HG02973 (cell line): ENCODE results near the gene LAPTM4A.
"Not testable (repeated sequence)": the region's sequence is repeated elsewhere in the genome, so short reads cannot be mapped to it uniquely, and the experiment has no call there.

Source experiments
- ATAC-seq: cut with Tn5 transposase; IDR thresholded peaks from one replicate; pipeline ENCODE4 v1.9.1; 2021; ENCODE audit warnings: moderate library complexity; ENCODE audit not compliant: unreplicated experiment

LAPTM4A gene

DNA sequence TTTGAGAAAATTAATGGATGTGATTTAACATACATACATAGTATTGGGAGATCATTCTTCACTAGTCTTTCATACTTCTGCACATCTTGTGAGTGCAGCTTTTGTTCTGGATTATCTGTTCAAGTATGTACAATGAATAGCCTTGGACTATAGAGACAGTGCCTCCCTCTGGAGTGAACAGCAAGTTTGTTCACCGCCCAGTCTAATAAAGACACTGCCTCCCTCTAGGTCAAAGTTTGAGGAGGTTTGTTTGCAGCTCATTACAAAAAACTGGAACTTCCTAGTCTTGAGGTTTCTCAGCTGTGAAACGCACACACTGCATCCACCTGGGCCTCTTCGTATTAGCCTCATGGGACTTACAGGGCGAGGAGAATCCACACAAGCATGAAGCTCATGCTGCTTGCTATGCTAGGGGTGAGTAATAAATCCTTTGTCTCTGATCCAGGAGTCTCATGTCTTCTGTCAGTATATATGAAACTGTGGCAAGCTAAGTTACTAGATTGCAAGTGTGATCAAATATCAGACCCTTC, 26.0 kb upstream of the LAPTM4A start:
- no peak for ATAC-seq

DNA sequence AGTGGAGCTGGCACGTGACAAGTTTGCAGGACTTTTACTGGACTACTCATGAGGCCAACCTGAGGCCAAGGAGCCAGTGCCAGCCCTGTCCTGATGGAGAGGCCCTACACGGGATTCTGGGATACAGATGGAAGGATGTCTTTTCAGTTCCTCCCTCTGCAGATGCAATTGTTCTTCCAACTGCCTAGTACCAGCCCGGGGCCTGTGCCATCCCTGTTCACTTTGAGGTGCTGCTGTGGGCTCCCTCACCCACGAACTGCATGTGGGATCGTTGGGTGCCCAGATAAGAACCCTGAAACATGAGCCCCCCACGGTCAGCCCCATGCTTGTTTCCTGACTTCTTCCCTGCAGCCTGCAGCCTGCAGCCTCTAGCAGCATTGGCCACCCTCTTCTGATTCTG, 25.3 kb upstream of the LAPTM4A start:
- ATAC-seq, result no peak

DNA sequence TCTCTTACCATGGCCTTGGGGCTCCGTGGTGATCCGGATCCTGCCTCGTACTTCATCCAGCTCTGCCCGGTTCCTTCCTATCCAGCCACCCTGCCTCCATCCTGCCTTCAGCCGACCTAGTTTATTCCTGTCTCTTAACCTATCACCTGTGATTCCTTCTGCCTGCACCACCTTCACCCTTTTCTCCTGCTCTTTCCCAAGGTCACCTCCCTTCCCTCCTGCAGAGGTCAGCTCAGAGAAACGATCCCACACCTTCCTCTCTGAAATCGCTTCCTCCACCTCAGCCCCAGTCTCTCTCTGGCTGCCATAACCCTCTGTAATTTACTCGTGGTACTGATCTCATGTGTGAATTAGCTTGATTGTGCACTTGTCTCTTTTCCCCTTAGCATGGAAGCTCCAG, 23.5 kb upstream of the LAPTM4A start:
- no peak for ATAC-seq

DNA sequence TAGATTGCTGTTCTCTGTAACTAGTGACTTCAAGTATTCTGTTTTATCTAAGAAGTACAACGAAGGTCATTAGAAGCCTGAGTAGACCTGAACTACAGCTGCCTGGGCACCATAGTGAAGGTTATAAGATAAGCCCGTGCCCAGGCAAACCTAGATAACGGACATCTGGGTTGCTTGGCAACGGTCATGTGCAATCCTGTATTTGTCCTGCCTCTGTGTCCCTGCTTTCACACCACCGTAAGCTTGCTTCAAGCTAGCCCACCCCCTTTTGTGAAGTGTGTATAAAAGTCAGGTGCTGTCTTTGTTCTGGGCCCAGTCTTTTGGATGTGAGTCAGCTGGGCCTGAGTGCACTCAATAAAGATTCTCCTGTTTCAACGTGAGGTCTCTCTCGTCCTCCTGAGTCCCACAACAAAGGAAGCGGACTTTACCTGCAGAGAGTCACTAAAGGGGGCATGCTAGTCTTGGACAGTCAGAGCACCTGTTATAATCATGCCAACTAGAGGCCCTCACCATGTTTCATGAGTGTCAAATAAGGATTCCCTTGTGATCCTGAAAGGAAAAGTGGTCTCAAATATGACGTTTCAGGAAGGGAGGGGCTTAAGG, 22.7 kb upstream of the LAPTM4A start:
- ATAC-seq, result not testable (repeated sequence)

DNA sequence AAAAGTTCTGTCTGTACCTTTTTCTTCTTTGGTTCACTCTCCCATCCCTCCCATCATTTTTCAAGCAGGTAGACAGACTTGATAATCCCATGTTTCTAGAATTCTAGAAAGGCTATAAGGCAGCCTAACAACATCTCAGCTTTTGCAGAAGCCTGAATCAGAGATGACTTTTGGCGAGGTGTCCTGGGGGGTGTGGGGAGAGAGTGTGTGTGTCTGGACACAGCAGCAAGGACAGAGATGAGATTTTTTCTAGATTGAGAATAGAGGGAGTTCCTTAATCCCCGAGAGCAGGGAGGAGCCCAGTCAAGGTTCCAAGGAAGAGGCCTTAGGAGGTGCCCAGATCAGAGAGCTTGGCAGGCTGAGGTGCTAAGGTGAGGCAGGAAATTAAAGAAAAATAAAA, 22.0 kb upstream of the LAPTM4A start:
- no peak for ATAC-seq

DNA sequence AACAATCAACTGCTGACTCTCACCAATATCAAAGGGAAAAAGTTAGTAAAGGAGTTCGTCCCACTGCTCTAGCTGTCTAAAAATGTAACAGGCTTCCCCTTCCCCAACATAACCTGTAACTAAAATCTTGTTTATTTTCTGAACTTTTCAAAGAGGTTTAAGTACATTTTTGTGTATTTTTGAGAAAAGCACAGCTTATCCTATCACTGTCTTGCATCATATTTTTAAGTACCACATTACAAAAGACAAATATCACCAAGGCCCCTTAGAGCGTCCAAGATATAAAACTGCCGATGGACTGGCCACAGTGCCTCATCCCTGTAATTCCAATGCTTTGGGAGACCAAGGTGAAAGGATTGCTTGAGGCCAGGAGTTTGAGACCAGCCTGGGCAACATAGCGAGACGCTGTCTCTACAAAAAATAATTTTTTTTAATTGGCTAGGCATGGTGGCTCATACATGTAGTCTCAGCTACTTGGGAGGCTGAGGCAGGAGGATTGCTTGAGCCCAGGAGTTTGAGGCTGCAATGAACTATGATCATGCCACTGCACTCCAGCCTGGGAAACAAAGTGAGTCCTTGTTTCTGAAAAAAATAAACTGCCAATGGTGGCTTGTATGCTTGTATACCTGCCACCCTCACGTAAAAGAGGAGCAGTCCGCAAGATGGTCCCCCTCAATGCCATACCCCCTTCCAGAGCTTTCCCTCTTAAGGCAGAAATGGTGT, 21.2 kb upstream of the LAPTM4A start:
- no peak for ATAC-seq

DNA sequence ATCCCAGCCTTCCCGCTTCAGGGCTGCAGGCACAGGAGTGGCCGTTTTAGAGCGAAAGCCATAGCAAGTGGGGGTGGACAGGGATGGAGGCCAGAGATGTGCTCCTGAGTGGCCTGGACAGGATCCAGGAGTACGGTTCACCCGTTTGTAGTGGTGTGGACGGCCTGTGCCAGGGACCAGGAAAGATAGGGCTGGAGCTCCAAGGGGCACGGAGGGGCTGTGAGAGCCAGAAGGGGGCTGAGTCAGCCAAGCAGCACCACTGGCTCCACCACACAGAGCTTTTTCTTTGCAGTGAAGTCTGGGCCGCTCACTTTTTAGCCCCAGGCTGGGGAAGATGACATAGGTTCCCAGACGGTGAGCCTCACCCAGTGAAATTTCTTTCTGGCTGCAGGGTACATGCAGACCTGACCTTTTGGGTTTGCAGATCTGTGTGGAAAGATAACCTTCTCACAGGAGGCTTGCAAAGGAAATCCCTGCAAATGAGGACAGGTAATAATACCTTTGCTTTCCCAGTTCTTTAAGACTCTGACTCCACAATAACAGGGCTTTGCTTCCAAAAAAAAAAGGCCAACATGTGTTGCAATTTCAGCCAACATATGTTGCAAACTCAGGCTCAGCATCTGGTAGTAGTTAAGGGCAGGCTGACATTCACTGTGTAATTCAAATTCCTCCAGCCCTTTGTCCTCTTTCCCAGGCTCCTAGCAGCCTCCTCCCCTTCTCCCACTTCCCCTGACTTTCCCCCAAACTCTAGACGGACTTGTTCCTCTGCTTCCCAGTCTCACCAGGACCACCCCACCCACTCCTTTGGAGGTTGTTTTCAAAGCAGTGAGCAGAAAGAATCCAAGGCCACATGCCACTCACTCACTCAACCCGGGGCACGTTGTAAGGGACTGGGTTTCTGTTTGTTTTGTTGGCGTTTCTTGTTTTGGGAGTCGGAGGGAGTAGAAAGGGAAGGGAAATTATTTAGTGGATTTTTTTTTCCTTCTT, 20.3 kb upstream of the LAPTM4A start:
- ATAC-seq, result no peak

DNA sequence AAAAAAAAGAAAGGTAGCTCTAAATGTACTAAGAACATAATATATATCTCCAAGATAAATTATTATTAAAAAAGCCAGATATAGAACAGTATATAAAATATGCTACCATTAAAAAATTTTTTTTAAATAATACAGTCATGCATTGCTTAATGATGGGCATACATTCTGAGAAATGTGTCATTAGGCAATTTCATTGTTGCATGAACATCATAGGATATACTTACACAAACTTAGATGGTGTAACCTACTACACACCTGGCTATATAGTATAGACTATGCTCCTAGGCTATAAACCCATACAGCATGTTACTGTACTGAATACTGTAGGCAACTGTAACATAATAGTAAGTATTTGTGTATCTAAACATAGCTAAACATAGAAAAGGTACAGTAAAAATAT, 18.3 kb upstream of the LAPTM4A start:
- no peak for ATAC-seq

DNA sequence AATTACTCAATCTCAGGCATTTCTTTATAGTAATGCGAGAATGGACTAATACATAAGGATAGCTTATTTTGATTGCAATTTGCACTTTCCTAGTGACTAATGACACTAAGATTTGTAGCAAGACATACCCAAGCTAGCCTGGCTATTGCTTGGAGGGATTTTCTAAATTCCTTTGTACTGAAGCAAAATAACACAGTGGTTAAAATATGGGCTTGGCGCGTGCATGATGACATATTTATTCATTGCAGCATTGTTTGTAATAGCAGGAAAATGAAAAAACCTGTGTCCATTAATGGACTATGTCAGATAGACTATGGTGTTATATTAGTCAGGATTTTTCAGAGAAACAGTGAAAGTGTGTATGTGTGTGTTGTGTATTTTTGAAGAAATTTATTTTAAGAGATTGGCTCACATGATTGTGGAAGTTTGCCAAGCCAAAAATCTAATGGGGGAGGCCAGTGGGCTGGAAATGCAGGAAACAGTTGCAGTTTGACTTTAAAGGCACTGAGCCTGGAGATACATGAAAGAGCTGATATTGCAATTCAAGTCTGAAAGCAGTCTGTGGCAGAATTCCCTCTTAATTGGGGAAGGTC, 16.7 kb upstream of the LAPTM4A start:
- ATAC-seq, result no peak

DNA sequence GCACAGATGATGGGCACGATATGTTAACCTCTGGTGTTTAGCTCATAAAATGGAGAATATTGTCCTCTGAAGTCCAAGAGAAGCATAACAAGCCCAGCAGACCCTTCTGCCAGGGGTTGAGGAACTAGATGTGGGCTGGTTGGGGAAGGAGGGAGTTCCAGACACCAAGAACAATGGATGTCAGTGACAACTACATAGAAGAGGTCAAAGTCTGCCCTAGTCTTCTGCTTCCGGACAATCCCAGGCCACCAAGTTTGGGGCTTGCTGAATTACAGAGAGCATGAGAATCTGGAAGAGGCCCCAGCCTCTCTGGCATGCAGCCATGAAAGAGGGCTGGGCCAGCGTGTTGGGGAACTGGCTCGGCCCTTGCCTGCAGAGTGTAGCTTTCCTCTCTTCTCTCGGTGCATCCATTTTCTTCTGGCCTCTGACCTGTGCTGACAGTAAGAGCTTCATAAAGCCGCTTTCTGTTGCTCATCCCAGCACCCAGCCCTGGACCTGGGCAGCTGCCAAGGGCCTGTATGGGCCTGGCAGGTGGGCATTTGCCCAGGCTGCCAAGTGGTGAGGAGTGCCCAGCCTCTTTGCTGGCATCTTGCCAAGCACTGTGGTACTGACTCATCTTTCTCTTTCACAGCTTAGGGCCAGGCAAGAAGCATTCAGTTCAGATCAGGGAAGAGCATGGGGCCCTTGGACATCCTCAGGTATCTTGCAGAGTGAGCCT, 14.6 kb upstream of the LAPTM4A start:
- ATAC-seq, result no peak

DNA sequence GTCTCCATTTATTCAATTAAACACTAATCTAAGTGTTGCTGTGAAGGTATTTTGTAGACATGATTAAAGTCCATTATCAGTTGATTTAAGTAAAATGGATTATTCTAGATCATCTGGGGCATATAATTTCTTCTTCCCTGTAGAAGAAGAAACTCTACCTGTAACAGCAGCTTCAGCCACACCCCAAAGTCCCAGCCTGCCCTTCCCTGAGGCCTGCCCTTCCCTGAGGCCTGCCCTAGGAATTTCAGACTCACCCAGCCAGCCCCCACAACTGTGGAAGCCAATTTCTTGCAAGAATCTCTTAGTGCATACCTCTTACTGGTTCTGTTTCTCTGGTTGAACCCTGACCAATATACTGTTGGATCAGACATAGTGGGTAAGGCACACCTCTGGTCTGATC, 13.4 kb upstream of the LAPTM4A start:
- no peak for ATAC-seq

DNA sequence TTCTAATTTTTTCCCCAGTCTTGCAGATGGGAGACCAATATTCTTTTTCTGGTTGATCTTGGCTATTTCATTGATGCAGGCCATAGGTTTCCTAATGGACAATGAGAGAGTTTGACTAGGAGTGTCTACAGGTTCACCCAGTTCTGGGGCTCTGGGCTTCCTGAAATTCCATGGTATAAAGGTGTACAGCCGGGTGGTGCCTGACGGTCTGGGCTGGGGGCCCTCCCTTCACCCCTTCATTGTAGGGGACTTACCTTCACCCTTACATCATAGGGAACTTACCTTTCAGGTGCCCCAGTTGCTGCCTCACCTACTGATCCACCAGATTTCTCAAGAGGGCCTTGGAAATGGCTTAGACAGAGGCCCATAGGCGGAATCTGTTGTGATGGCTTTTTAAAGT, 13.0 kb upstream of the LAPTM4A start:
- no peak for ATAC-seq

DNA sequence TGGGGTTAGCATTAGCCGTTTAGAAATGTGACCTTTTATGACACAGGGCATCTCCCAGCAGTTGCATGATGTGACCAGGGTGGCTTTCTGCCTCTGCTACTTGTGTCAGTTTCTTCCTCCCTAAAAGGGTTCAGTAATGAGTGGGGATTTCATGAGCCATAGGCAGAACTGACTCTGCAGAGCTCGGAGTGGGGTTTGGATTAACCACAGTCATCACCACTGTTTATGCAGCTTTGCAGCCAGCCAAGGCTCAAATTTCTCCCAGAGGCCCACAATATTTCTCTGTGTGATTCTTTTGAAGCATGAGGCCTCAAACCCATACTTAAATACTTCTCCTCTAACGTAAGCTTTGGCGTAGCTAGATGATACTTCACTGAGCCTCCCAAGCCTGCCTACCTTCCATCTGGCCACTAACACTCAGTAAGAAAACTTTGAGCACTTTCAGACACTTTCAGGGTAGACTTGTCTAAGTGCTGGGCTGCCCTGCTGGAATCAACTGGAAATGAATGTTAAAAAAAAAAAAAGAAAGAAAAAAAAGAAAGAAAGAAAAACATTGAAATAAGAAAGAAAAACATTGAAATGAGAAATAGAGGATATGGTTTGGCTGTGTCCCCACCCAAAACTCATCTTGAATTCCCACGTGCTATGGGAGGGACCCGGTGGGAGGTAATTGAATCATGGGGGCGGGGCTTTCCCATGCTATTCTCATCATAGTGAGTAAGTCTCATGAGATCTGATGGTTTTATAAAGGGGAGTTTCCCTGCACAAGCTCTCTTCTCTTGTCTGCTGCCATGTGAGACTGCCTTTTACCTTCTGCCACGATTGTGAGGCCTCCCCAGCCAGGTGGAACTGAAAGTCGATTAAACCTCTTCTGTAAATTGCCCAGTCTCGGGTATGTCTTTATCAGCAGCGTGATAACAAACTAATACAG, 11.5 kb upstream of the LAPTM4A start:
- no peak for ATAC-seq

DNA sequence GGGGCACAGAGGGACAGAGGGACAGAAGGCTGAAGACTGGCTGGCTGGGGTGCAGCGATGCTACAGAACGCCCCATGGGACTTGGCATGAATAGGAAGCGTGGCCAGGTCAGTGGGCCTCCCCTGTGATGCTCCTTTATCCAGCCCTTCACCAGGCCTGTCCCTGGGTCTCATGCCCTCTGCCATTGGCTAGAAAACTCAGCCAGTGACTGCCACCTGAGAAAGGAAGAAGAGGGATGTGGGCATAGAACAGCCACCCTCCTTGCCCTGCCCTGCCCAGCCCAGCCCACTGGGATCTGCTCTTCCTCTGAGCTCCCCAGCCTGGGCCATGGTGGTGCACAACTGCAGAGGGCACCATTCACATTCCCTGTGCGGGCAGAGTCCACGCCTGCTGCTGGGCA, 10.5 kb upstream of the LAPTM4A start:
- ATAC-seq, result no peak

DNA sequence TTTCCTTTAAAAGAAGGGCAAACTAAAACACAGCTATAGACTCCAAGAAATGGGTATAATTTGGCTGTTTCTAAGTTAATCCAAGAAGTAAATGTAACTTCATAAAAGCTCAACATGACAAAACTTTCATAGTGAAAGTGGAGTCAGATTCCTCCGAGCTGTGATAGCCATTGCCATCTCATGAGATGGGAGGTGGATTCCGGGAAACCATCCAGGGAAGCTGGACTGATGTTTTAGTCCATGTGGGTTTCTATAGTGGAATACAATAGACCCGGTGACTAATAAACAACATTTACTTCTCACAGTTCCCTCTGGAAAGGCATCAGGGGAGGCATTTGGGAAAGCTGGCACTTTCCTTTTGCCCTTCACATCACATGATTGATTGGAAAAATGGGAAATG, 10.0 kb upstream of the LAPTM4A start:
- no peak for ATAC-seq

DNA sequence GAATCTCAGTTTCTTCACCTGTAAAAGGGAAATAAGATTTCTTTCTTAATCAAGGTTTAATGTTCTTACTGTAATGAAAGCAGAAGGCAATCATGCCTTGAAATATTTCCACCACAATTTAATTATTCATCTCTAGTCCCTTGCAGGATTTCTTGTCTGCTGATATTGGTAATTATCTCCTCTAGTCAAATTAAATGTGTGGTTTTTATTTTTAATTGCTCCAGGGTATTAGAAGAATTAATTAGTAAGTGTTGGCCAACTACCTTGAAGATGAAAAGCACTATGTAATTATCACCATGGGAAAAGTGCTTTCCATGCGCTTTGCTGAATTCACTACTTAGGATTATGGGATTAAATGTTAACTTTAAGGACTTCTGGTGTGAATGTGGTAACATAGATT, 8.7 kb upstream of the LAPTM4A start:
- no peak for ATAC-seq

DNA sequence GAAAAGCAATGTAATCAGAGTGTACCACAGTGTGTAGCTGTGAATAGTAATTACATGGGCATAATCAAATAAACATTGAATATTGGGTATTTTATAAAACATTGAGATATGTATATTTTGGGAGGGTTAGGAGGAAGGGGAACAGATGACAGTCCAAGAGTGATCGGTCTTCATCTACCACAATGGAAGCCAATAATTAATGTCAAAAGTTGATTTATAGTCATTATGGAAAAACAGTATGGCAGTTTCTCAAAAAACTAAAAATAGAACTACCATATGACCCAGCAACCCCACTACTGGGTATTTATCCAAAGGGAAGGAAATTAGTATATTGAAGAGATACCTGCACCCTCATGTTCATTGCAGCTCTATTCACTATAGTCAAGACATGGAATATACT, 5.8 kb upstream of the LAPTM4A start:
- ATAC-seq, result no peak

DNA sequence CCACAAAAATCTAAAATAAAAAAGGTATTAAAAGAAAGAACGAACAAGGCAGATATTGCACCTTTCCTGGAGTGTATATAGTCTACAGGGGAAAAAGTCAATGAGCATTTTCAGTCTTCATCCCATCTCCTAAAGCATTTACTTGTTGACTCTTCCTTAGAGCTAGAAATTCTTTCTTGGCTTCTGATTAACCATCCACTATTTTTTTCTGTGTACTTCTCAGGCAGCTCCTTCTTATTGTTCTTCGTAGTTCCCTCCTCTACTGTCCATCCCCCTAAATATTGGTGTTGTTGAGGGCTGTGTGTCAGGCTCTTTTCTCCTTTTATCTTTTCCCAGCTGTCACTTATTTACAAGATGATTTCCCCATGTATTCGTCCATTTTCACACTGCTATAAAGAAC, 3.5 kb upstream of the LAPTM4A start:
- ATAC-seq, result no peak

DNA sequence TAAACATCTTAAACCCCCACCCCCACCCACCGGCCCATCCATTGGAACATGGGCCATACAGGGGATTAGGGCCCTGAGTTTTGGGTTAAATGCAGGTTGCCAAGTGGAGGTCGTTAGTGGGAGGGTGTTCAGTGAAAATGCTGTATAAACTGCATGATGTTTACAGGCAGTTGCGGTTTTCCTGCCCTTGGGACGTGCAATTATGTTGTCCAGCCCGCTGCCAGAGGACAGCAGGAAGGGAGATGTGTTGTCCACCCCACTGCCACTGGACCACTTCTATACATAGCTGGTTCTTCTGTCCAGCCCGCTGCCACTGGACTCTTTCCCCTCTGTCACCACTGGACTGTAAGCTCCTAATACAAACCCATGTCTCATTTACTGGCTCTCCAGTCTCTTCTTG, 2.7 kb upstream of the LAPTM4A start:
- no peak for ATAC-seq
